Activated naive CD4-positive, alpha-beta T cell (primary cell): Measurements from ENCODE around the gene ACO1.
A peak's percentile ranks its signal among the peaks of the same experiment; 100 is the strongest.
"Not testable (repeated sequence)": the region's sequence is repeated elsewhere in the genome, so short reads cannot be mapped to it uniquely, and the experiment has no call there.

Experiments used
- DNase-seq, 4 experiments: peaks; one replicate each; lab custom pipeline; 2025; lab: John Stamatoyannopoulos, UW

The ACO1 gene

DNA sequence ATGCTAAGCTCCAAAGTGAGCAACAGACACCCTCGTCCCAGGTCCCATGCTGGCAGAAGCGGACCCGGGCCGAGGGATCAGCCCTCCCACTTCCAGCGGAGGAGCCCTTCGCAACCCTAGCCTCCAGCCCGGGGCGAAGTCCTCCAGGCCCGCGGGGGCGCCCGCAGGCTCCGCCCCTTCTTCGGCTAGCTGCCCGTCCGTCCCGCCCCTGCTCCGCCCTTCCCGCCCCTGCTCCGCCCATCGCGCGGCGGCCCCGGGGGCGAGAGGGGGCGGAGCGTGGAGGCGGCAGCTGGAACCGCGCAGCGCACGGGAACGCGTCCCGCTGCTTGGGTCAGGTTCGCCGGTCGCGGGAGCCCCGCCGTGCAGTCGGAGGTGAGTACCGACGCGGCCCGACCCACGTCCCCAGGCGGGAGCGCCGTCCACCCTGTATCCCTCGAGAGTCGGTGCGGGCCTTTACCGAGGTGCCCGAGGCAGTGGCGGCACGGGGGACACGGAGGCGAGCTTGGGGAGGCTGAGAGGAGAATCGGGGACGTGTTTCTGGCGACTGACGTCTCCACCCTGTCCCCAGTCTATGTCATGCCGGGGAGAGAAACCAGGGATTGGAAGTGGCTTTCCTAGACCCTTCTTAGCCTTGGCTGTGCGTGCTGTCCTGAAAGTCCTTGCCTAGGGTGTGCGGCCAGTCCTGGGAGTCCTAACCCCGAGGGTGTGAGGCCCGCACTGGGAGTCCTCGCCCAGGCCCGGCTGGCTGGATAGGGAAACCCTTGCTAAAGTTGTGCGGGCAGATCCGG, at the start of gene ACO1:
TSS of gene ACO1 (plus strand) at position 280 of the 788 bp plus-strand sequence. CDS start 20,864 bp downstream, outside the sequence.
- DNase-seq = peak; percentile 49 to 88 (median 65)

DNA sequence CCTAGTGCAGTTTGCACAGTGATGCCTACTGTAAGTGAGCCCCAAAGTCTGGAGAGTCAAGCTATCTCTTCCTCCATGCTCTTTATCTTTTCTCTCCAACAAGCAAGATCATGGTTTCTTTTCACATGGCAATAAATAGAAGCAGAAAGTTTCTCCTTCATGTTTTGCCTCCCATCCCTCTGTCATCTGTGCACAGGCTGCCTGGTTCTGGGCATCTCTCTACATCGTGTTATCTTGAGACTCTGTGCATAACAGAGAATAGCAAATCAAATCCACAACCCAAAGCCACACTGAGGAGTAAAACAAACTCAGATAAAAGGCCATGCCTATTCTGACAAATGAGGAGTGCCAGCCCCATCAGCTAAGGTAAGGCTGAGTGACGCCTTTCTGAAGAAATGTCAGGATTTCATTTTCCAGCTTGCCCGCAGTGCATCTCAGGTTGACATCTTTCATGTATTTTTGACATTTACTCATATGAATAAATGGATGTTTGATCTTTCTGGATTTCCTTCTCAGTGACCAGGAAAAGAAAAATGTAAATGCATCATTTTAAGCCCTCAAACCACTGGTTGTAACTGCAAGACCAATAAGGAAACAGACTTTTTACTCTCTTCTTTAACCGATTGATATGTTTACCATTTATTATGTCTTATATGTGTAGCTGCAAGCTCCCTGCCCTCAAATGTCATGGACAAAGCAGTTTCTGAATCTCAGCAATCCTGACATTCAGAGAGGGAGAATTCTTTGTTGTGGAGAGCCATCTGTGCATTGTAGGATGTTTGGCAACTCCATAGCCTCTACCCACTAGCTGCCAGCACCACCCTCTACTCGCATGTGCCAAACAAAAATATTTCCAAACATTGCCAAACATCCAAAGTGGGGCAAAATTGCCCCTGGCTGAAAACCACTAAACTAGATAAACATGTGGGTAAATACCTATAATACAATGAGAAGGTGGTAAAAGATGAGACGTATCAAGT, 49.2 kb upstream of the ACO1 start:
- DNase-seq = no peak

DNA sequence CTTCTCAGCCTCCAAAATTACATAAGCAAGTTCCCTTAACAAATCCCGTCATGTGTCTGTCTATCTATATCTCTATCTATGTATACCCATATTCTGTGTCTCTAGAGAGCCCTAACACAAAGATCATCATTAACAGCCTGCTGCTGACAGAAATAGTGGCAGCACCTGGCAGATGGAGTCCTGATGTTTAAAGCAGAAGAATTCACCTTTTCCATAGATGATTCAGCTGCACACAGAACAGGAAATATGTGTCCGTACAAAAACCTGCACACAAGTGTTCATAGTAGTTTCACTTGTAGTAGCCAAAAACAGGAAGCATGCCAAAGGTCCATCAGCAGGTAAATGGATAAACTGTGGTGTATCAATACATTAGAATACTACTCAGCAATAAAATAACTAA, 45.0 kb upstream of the ACO1 start:
- DNase-seq = no peak

DNA sequence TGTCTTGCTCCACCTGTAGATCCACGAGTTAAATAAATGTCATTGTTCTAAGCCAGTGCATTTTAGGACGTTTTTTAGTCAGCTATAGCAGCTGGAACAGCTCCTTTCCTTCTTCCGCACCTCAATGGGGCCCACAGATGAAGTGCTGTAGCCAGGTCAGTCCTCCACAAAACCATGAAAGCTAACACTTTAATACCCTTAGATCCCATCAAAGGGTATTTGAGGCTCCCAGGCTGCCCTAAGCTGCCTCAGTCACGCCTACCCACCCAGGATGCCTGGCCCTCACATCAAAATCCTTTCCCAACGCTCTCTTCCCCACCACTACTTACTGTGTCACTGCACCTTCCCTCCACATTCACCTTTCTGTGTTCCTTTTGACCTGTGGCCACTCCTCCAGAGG, 44.1 kb upstream of the ACO1 start:
- DNase-seq = no peak

DNA sequence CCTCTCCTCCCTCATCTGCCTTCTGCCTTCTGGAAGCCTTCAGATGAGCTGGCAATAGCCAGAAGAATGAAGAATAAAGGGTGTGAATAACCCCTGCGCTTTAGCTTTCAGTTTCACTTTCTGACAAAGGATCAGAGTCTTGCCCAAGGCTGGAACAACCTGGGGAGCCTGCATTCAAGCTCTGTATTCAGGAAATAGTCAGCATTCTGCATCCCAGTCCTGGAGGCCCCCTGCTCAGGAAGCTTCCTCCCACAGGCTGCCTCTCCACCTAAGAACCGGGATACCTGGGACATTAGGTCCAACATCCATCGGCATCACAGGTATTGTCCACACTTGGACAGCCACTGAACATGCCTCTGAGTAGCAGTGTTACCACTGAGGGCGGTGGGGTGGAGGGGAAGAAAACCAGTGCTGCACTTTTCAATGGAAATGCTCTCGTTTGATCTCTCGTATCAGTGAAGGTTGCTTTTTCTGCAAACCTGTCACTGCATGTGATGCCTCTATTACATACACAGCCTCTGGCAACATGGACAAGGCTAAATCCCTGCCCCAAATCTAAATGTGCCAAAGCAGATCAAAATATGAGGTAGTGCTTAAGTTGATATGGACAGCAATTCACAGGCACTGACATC, 39.8 kb upstream of the ACO1 start:
- DNase-seq = no peak

DNA sequence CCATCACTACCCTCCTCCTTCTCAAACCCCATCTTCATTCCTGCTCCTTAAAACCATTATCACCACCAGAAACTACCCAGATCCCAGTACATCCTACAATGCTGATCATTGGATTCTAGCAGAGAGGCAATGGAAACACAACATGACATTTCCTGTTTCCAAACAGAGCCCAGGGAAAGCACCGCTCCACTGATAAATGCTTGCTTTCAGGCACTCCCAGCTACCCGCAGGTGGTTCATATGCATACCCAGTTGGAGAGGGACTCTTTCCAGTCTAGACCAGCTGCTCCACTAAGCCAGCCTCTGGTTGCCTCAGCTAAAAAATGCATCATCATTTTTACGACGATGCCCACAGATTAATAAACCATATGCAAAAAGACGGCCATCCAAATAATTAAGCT, 39.2 kb upstream of the ACO1 start:
- DNase-seq = no peak

DNA sequence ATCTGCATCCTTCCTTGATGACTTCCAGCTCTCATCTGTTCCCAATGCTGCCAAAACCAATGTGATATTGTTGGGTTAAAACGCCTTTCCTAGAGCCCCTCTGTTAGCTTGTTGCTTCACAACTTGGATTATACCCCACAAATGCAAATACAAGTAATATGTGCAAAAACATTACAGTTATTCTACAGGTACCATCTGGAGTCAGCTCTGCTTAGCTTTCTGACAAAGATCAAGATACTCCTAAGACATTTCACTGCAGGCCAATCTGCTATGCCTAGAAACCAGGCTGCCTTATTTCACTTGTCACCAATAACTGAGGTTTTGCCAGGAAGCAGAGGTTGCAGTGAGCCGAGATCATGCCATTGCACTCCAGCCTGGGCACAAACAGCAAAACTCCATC, 36.9 kb upstream of the ACO1 start:
- no peak for DNase-seq

DNA sequence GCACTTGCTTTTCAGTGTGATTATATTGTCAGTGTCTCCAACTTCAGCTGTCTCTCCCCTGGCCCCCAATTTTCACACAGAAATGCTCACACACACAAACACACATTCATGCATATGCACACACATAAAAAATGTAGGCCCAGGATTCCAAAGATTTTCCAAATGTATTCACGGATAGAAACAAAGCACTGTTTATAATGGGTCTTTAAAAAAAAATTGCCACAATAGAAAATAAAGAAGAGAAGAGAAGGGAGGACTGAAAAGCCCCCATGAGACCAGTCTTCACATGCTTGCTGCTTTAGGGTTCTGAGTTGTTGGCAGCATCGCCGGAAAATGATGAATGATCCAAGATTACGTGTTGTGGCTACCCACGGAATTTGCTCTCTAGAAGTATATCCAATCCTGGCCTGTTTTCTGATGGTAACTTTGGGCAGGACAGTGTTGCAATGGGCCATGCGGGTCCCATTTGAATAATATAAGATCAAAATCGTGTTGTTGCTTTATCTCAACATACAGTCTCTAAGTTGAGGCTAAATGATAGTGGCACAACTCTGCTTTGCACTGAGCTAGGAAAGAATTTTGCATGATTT, 36.2 kb upstream of the ACO1 start:
- DNase-seq = no peak

DNA sequence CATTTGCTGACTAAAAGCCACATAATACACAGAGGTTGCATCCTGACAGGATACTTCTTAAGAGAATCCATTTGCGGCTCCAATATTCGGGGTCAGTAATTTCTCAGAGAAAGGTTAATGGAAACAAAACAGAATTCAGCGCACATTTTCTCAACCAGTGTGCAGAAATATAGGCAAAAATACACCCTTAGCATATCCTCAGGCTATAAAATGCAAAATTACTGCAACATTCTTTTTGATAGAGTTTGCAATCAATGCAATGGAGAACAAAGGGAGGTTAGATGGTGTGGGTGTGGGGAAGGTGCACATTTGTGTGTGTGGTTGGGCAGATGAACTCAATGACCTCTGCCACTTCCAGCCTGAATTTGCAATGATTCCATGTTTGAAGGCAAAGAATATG, 35.4 kb upstream of the ACO1 start:
- no peak for DNase-seq

DNA sequence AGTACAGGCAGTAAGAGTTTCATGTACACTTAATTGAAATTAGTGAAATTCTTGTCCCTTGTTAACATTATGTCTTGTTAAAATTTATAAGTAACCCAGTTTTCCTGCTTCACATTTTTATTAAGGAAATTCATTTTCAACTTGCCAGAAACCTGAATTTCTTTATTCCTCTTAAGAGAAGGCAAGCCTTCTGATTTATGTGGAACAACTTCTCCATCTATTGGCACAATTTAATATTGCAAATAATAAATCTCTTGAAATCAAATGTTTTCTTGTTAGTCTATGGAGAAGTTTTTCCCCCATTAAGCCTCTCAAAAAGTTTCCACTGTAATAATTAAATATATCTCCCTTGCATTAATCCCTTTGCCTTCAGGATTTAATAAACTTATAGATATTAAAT, 33.8 kb upstream of the ACO1 start:
- DNase-seq = no peak

DNA sequence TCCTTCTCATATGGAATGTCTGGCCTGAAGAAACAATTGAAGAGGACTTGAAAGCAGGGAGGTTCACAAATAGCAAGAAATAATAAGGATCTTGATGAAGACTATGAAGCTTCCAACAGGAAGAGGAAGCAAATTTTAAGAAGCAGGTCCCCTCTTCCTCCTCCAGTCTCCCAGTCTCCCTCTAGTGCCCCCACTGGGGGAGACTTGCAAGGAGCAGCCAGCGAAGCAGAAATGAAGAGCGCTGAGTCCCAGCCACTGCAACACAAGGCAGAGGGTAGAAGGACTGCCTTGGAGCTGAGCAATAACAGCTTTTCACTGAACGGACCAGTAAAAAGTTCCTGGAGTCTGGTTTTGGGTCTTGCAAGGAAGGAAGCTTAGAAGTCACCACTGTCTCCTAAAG, 32.6 kb upstream of the ACO1 start:
- no peak for DNase-seq

DNA sequence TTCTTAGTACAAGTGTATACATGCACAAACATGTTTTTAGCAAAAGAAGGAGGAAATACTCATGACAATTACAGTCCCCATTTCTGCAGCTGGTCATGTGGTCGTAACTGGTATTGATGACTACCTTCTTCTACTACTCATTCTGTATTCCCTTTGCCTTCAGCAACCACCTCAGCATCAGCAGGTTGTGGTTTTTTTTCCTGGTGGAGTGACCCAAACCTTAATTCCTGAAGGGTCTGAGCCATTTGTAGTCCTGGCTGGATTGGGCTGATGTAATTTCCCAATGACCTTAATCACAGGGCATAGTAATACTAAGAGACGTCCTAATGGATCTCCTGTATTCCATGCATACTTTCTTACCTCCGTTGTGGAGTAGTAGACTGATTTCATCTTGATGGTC, 31.0 kb upstream of the ACO1 start:
- DNase-seq = not testable (repeated sequence)

DNA sequence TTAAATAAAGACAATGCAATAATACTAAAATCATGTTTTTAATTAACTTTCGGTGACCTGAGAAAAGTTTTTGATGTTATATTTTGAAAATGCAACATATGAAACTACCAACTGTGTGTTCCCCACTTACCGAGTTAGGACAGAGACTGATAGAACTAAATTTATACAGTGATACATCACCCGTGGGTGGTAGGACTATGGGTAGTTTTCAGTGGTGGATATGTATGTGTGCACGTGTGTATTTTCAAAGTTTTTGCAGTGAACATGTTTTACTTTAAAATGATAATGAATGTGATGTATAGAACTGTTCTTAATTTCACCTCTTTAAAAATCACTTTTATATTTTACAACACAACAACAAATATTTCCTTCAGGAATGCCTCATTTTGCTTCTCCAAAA, 25.0 kb upstream of the ACO1 start:
- DNase-seq = no peak

DNA sequence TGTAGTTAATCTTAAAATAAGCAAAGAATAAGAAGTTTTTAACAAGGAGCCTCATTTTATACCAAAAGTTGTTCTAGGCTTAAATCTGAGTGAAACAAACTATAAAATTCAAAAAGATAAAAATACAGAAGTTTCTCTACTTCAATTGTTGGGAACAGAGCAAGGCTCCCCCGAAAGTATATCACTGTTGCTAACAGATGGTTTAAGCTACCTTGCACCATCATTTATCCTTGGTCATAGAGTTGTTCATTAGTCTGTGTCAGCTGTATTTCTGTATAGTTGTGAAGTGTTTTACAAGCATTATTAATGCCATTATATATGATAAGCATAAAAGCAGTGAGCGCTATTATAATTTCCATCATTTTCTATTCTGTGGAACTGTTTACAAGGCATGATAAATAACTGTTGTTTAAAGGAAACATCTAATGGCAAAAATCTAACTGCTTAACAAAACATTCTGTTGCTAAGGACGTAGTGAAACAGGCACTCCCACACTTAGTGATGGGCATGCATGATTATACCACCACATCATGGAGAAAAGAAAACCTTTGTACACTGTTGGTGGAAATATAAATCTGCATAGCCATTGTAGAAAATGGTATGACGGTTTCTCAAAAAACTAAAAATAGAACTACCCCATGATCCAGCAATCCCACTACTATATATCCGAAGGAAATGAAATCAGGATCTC, 23.3 kb upstream of the ACO1 start:
- DNase-seq = no peak

DNA sequence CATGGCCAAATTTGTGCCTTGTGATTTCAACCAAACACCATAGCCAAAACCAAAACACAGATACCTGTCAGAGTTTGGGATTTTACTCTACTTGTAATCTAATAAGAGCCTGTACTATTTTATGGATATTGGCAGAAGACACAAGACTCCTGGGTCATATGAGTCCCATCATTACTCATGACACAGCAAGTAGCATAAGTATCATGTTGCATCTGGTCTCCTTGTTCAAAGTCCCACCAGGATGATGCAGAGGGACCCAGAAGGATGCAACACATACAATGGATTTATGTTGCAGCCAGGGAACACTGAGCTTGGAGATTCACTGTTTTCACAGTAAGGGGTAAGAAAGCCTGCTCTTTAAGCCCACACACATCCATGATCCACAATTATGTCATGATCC, 13.2 kb upstream of the ACO1 start:
- DNase-seq = no peak

DNA sequence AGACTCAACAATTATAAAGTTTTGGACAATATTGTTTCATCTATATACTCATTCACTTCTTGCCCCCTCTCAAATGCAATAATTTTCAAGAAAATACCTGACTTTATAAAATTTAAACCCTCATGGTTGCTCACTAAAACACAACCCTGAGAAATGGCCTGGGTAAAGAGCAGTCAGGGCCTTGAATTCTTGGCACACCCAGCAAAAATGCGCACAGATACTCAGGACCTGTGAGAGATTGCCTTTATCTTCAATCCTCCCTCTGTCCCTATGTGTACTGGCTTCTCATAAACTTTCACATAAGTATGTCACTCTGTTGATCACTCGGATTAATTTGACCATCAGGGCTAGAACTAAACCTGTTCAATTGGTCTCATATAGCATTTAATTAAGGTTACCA, 12.8 kb upstream of the ACO1 start:
- DNase-seq = no peak

DNA sequence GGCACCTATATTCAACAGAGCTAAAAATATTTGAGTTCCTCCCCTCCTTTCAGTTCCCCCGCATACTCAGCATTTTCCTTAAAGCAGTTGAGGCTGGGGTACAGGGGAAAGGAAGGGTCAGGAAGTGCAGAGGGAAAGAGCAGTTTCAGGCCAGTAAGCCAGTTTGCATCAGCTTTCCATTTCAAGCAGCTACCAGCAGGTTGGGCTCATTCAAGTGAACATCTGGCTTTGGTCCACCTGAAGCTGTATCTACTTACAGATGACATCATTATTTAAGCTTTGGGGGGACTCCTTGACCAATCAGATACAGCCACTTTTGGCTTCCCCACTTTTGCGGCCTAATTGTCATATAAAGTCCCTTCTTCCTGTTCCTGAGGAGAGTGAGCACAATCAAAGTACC, 8.2 kb upstream of the ACO1 start:
- DNase-seq = no peak

DNA sequence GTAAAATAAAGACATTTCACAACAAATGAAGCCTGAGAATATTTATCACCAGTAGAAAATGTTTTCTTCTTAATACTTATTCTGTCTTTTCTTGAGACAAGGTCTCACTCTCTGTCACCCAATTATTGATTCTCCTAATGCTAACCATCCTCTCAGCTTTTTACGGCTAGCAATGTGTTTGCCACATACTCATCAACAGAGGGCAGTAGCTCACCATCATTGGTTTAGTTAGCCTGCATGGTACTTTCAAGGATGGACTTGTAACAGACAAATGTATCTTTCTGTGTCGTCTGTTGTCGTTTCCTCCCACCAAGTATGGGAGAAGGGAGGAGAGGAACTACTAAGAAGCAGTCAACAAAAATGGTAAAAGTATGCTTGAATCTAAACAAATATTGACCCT, 5.9 kb upstream of the ACO1 start:
- DNase-seq = no peak

DNA sequence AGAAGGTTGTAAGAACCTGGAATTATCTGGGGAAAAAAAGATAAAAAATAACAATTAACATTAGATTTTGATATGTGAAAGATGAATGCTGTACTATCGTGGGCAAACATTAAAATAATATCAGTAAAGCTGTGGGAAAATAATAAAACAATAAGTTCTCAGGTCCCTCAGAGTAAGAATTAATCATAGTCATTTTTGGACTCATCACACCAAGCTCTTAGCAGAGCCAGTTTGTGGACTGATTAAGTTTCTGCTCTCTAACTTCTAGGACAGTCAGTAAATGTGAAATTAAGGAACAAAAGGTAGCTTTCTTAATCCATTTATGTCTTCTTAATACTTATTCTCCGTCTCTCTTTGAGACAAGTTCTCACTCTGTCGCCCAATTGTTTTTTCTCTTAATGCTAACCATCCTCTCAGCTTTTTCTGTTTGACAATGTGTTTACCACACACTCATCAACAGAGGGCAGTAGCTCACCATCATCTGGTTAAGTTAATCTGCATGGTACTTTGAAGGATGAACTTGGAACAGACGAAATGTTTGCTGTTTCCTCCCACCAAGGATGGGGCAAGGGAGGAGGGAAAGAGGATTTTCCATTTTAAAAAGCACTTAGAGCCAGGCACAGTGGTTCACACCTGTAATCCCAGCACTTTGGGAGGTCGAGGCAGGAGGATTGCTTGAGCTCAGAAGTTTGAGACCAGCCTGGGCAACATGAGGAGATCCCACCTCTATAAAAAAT, 5.3 kb upstream of the ACO1 start:
- no peak for DNase-seq

DNA sequence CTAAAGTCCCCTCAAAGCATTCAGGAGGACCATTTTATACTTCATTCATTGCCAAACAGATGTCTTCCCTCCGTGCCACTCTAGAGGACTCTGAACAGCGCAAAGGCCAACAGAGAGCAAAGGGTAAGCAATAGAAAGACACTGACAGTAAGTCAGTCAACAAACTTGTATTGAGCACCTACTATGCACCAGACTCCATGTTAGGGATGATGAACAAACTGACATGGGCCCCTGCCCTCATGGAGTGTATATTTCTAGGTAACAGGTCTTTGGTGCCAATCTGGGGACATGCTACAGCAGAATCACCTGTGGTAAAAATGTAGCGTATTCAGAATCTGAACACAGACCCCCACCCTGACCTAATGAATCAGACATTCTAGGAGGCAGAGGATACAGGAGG, 3.5 kb upstream of the ACO1 start:
- no peak for DNase-seq
